ENCODE measurements around the gene WNT11. TPM values are rescaled to one million over a fixed set of nuclear protein-coding genes. Genes with fewer than 3 reads are reported as not detected.

Gene WNT11
- total and polyA plus RNA-seq, 12 donors, result 5.1 to 12.0 (median 7.7) TPM

DNA sequence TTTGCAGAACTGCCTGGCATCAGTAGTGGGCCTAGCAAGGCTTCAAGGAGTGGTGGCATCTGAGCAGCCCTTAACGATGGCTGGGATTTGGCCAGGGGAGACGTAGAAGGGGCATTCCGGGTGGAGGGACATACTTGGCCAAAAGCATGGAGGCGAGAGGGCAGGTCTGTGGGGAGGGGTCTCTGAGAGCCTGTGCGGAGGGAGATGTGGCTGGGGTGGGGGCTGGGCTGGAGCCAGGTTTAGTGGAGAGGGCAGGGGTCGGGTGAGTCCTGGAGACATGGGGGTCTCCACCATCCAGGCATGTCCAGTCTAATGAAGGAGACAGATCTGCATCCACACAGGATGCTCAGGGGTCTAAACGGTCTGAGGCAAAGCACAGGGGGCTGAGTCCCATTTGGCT lies 34.4 kb upstream of the WNT11 start:
- H3K4me1 ChIP-seq, result peaks cover 0 to 9% (median 5%) of the 10 kb centered on the region in 9 donors
- TF ChIP-seq, protein P1, sequence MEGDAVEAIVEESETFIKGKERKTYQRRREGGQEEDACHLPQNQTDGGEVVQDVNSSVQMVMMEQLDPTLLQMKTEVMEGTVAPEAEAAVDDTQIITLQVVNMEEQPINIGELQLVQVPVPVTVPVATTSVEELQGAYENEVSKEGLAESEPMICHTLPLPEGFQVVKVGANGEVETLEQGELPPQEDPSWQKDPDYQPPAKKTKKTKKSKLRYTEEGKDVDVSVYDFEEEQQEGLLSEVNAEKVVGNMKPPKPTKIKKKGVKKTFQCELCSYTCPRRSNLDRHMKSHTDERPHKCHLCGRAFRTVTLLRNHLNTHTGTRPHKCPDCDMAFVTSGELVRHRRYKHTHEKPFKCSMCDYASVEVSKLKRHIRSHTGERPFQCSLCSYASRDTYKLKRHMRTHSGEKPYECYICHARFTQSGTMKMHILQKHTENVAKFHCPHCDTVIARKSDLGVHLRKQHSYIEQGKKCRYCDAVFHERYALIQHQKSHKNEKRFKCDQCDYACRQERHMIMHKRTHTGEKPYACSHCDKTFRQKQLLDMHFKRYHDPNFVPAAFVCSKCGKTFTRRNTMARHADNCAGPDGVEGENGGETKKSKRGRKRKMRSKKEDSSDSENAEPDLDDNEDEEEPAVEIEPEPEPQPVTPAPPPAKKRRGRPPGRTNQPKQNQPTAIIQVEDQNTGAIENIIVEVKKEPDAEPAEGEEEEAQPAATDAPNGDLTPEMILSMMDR (IDR thresholded peaks at IDR 0.05), result no peak
- H3K9me3 ChIP-seq, result no peaks in the 10 kb centered on the region
- no peak overlapping the region for H3K27ac ChIP-seq
- intact Hi-C loops (cut with DNase I), result no loop called here
- WGBS, 2 donors, result 93 to 96% methylated on average over 7 of the region's 7 CpGs
- DNase-seq (no peak), ATAC-seq (no peak)
- H3K4me3 ChIP-seq, result no peak overlapping the region
- peaks cover 0 to 20% (median 0%) of the 10 kb centered on the region in 7 donors for H3K27me3 ChIP-seq
- no peaks in the 10 kb centered on the region for H3K36me3 ChIP-seq

DNA sequence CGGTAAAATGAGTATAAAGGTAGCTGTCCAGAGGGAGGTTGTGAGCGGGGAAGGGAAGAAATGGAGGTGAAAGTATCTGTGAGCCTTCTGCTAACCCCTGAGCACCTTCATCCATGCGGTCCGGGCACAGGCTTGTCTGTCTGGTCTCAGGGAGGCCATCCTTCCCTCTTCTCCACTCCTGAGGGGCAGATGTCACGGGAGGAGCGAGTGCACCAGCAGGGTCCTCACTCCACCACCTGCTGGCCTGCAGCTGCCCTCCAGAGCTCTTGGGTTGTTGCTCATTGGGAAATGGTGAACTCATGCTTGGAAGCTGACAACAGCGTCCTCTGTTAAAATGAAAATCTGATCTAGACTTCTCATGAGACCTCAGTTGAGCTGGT lies 33.8 kb upstream of the WNT11 start:
- Histone ChIP-seq H3K9me3 (no peaks in the 10 kb centered on the region), H3K27ac (no peak overlapping the region), H3K36me3 (no peaks in the 10 kb centered on the region), H3K4me1 (peaks cover 0 to 9% (median 5%) of the 10 kb centered on the region in 9 donors), H3K4me3 (no peak overlapping the region), H3K27me3 (peaks cover 0 to 20% (median 0%) of the 10 kb centered on the region in 7 donors)
- ATAC-seq (no peak), DNase-seq (no peak)
- intact Hi-C loops (cut with DNase I), result no loop called here
- WGBS, 2 donors, result 95 to 97% methylated on average over 7 of the region's 7 CpGs
- TF ChIP-seq, protein P1 (IDR thresholded peaks at IDR 0.05), result no peak

DNA sequence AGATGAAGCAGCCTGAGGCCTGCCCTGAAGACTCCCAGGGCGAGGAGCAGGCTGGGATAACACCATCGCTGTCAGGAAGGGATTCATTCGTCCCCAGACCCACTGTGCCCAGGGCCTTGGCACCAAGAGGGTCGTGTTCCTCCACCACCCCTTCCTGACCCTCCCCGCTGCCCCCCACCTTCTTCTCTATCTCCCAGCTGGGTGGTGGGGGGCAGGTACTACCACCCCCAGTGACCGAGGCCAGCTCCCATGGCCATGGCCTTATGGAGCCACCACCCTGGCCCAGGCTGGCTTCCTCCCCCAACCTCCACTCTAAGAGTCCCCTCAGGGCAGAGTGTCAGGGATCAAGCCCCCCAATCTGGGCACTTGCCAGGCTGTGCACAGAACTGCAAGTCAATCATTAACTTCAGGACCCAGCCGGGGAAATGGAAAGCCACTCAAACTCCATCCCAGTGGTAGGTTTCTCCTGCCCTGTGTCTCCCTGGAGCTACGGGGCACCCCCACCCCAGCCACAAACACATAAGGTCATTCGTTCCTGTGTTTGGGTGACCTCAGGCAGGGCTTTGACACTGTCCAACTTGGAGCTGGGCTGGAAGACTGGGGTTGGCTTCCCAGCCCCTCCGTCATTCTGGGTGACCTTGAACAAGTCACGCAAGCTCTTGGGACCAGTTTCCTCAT lies 33.3 kb upstream of the WNT11 start:
- TF ChIP-seq, protein P1 (IDR thresholded peaks at IDR 0.05), result no peak
- no peak overlapping the region for H3K4me3 ChIP-seq
- no peaks in the 10 kb centered on the region for H3K36me3 ChIP-seq
- H3K4me1 ChIP-seq, result peaks cover 0 to 13% (median 5%) of the 10 kb centered on the region in 9 donors
- WGBS, 2 donors, result 93 to 95% methylated on average over 11 of the region's 11 CpGs
- intact Hi-C loops (cut with DNase I), result no loop called here
- ATAC-seq, result no peak
- DNase-seq, result no peak
- H3K9me3 ChIP-seq, result no peaks in the 10 kb centered on the region
- H3K27ac ChIP-seq, result no peak overlapping the region
- peaks cover 0 to 20% (median 0%) of the 10 kb centered on the region in 7 donors for H3K27me3 ChIP-seq

DNA sequence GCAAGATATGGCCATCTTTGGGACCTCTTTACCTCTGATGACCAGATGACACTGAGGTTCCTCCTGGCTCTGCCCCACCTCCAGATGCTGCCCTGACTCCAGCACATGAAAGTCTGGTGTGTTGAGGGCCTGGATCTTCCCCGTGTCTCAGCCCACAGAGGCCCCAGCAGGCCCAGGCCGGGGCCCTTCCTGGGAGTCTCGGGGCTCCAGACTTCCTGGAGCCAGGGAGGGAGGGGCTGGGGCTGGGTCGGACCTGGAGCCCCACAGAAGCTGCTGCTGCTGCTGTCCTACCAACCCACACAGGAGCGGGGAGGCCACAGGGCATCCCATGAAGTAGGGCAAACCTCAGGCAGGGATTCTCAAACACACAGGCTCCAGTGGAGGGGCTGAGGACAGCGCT lies 32.2 kb upstream of the WNT11 start:
- TF ChIP-seq, protein P1 (IDR thresholded peaks at IDR 0.05), result no peak
- Histone ChIP-seq H3K4me3 (no peak overlapping the region), H3K27ac (no peak overlapping the region), H3K27me3 (peaks cover 0 to 16% (median 0%) of the 10 kb centered on the region in 7 donors), H3K36me3 (no peaks in the 10 kb centered on the region), H3K9me3 (no peaks in the 10 kb centered on the region), H3K4me1 (peaks cover 4 to 24% (median 12%) of the 10 kb centered on the region in 9 donors)
- ATAC-seq, result no peak
- no peak for DNase-seq
- 64 to 71% methylated on average over 6 of the region's 6 CpGs for WGBS, 2 donors
- intact Hi-C loops (cut with DNase I), result no loop called here
